Stimulated activated CD4-positive, alpha-beta T cell treated with anti-CD3 and anti-CD28 coated beads, Interleukin-2, amount 100 ng/mL, for 4 hours (primary cell): ENCODE results near the gene SLC31A1.

ENCODE experiments used
- DNase-seq: peaks from one replicate; pipeline ENCODE4 v3.0.0-alpha.2; 2020; ENCODE audit warnings: low read depth

SLC31A1 gene

DNA sequence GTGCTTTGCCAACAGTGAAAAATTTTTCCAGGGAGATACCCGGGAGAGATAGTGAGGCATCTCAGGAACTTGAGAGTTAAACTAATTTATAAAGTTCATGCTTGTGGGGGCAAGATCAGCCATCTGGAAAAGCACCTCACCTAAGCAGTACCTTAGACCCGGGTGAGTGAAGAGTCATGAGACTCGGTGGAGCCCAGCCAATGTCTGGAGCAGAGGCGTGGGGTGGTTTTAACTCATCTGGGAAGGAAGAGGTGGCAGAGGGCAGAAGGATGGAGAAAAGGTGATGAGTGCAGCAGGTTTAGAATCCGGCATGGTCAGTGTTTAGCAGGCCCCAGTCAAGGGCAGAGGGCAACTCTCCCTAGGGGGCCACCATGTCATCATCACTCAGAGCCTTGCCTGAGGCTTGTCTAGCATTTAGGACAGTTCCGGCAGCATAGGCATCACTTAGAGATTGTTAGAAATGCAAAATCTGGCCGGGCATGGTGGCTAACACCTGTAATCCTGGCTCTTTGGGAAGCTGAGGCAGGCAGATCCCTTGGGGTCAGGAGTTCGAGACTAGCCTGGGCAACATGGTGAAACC, 86.1 kb downstream of the SLC31A1 start:
- DNase-seq, result no peak

DNA sequence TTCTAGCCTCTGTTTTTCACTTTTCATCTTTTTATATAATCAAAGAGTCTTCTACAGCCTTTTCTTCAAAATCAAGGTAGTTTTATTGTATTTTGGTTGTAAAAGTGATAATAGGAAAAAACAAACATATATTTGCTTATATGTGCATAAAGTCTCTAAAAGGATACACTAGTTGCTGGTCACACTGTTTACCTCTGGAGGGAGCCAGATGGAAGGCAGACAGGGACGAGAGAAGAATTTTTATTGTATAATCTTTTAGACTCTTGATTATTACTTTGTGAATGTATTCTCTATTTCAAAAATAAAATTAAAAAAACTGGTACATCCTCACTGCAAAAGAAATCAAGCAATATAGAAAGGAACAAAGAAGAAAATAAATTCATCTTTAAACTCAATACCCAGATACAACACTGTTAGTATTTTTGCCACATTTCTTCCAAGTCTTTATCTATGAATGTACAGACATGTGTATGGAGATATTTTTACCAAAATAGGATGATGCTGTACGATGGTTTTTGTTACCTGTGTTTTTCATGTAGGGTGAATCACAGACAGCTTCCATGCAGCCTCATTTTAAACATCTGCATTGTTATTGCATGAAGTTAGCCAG, 88.0 kb downstream of the SLC31A1 start:
- DNase-seq, result peak; percentile 12

DNA sequence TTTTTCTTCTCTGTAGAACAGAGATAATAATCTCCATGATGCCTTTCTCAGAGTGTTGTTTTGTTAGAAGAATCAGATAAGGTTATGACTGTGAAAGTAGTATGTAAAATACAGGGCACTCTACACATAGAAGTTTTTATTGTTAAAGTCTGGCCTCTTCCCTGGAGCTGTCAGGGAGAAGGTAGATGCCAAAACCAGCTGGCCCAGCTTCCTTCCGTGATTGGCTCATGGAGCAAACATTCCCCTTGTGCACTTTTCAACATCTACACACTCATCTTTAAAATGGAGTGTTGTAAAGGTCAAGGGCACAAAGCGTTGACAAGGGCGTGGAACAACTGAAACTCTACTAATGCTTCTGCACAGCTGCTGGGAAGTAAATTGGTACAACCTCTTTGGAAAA, 89.2 kb downstream of the SLC31A1 start:
- no peak for DNase-seq

DNA sequence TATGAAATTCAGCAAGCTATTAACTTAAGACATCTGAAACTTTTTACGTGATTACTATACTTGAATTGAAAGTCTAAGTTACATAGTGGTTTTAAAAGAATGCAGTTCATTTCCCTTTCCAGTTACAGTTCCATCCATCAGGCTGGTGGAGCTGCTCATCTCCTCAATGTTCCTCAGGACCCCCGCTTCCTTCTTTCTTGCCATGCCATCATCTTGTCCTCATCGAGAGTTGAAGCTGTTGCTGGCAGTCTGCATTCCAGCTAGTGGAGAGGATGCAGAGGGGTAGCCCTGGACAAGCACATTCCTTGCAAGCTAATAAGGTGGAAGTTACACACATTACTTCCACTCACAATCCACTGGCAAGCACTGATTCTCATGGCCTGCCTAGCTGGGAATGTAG, 90.6 kb downstream of the SLC31A1 start:
- no peak for DNase-seq

DNA sequence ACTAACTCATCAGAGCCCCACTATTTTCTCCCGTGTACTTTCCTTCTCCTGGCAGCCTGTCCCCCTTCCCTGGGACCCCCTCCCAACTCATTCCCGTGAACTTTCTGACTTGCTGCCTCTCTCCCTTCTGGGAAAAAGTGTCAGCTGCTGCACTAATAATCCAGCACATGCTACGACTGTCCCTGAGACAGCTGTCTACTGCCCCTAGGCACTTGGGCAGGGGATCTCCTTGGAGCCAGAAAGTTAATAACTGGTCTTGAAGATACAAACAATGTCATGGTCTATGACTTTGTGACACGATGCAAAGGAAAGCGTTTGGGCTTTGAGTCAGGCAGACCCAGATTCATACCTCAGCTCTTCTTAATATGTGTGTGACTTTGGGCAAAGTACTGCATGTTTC, 91.9 kb downstream of the SLC31A1 start:
- no peak for DNase-seq
